ENCODE measurements around the gene SNX15.

DNA sequence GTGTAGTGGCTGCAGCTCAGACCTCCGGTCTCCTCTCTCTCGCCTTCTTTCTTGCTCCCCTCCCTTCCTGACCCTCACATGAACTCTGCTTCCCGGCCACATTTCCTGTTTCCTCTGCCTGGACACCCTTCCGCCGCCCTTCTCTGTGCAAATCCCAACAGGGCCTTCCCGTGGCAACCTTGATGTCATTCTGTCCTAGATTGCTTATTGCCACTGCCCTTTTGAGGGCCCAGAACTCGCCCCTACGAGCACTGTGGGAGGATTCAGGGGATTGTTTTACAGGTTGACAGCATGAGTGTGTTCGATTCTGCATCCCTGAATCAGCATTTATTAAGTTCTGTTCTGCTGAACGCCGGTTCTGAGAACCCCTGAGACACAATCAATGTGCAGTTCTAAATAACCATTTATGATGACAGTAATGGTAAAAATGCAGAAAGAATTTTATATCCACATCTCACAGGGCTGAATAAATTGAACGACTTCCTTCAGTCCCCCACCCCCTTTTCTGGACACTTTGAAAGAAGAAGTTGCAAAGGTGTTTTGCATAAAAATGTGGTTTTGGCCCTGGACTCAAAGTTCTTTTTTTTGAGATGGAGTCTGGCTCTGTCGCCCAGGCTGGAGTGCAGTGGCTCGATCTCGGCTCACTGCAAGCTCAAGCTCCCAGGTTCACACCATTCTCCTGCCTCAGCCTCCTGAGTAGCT lies 36.9 kb upstream of the SNX15 start:
- TF ChIP-seq, protein P1, sequence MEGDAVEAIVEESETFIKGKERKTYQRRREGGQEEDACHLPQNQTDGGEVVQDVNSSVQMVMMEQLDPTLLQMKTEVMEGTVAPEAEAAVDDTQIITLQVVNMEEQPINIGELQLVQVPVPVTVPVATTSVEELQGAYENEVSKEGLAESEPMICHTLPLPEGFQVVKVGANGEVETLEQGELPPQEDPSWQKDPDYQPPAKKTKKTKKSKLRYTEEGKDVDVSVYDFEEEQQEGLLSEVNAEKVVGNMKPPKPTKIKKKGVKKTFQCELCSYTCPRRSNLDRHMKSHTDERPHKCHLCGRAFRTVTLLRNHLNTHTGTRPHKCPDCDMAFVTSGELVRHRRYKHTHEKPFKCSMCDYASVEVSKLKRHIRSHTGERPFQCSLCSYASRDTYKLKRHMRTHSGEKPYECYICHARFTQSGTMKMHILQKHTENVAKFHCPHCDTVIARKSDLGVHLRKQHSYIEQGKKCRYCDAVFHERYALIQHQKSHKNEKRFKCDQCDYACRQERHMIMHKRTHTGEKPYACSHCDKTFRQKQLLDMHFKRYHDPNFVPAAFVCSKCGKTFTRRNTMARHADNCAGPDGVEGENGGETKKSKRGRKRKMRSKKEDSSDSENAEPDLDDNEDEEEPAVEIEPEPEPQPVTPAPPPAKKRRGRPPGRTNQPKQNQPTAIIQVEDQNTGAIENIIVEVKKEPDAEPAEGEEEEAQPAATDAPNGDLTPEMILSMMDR (IDR thresholded peaks at IDR 0.05; ENCODE audit: insufficient read depth, low read length) = no peak
- TF ChIP-seq POLR2AphosphoS5 (IDR thresholded peaks at IDR 0.05; ENCODE audit: low read depth) (no peak), GABPA (IDR thresholded peaks at IDR 0.05; ENCODE audit: low read depth) (no peak), SPI1 (IDR thresholded peaks at IDR 0.05; ENCODE audit: borderline replicate concordance, low read depth) (no peak)
- TF ChIP-seq, protein P2, sequence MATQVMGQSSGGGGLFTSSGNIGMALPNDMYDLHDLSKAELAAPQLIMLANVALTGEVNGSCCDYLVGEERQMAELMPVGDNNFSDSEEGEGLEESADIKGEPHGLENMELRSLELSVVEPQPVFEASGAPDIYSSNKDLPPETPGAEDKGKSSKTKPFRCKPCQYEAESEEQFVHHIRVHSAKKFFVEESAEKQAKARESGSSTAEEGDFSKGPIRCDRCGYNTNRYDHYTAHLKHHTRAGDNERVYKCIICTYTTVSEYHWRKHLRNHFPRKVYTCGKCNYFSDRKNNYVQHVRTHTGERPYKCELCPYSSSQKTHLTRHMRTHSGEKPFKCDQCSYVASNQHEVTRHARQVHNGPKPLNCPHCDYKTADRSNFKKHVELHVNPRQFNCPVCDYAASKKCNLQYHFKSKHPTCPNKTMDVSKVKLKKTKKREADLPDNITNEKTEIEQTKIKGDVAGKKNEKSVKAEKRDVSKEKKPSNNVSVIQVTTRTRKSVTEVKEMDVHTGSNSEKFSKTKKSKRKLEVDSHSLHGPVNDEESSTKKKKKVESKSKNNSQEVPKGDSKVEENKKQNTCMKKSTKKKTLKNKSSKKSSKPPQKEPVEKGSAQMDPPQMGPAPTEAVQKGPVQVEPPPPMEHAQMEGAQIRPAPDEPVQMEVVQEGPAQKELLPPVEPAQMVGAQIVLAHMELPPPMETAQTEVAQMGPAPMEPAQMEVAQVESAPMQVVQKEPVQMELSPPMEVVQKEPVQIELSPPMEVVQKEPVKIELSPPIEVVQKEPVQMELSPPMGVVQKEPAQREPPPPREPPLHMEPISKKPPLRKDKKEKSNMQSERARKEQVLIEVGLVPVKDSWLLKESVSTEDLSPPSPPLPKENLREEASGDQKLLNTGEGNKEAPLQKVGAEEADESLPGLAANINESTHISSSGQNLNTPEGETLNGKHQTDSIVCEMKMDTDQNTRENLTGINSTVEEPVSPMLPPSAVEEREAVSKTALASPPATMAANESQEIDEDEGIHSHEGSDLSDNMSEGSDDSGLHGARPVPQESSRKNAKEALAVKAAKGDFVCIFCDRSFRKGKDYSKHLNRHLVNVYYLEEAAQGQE (IDR thresholded peaks at IDR 0.05; ENCODE audit: insufficient replicate concordance, low read depth) = no peak

Data from HL-60 (cell line).